ENCODE data around the gene LYZ.

LYZ gene

GRCh38 chr12:69389831-69390230, 41.6 kb downstream of the LYZ start:
- no peak for DNase-seq

GRCh38 chr12:69392179-69392928, 44.2 kb downstream of the LYZ start:
- DNase-seq, result no peak

GRCh38 chr12:69396041-69396440, 47.9 kb downstream of the LYZ start:
- no peak for DNase-seq

GRCh38 chr12:69396963-69397362, 48.8 kb downstream of the LYZ start:
- DNase-seq, result no peak

- no peak for DNase-seq
Observed at GRCh38 chr12:69397978-69398377, 49.8 kb downstream of the LYZ start.

GRCh38 chr12:69401940-69402339, 53.8 kb downstream of the LYZ start:
- DNase-seq, result no peak

Measured in C1 segment of cervical spinal cord (tissue), 14 donors.